Lower leg skin (tissue), 4 donors: ENCODE measurements around the gene VTI1A. TPM values are rescaled to one million over a fixed set of nuclear protein-coding genes. Genes with fewer than 3 reads are reported as not detected.
"Not testable (repeated sequence)": the region's sequence is repeated elsewhere in the genome, so short reads cannot be mapped to it uniquely, and the experiment has no call there.

ENCODE experiments used
- DNase-seq, 2 donors: peaks; one replicate each; pipeline ENCODE4 v3.0.0-alpha.2; 2019; ENCODE audit warnings: low spot score in 2 of 2
- H3K4me3 ChIP-seq: fragments of 200-600 bp; sonication (generic); 2 replicates; pipeline ENCODE4 v1.5.1; 2017; ENCODE audit warnings: mild to moderate bottlenecking, low read depth; ENCODE audit not compliant: poor library complexity, severe bottlenecking
- CTCF ChIP-seq, 3 donors: fragments of 450-650 bp; IDR thresholded peaks; one replicate each; pipeline ENCODE4 v1.5.1; 2016; ENCODE audit warnings: antibody characterized with exemption in 3 of 3, mild to moderate bottlenecking in 3 of 3, moderate library complexity in 2 of 3
- POLR2A ChIP-seq, 2 donors: fragments of 450-650 bp; IDR thresholded peaks; one replicate each; pipeline ENCODE4 v1.6.1; 2016 to 2017; ENCODE audit warnings: antibody characterized with exemption in 2 of 2, mild to moderate bottlenecking in 1 of 2, moderate library complexity in 1 of 2
- WGBS, 2 donors: methylation state at CpG; one replicate each; pipeline ENCODE4 v1.1.5; 2018; 5-methylcytosine and 5-hydroxymethylcytosine counted together
- intact Hi-C: fragments of 100-400 bp; cut with DNase I; formaldehyde crosslinking; loops from one replicate; pipeline ENCODE4 v1.15.0; 2023; ENCODE audit warnings: low total_unique reads
- total RNA-seq, 4 donors: library from RNA; depleted of rRNA; stranded (reverse); fragments of >200 nt; gene quantifications; one replicate each; pipeline ENCODE4 v1.1.0, GENCODE V29; 2016

Gene VTI1A
- total RNA-seq, 4 donors from 2014 or later, result 30.8 to 85.7 (median 35.6) TPM

DNA sequence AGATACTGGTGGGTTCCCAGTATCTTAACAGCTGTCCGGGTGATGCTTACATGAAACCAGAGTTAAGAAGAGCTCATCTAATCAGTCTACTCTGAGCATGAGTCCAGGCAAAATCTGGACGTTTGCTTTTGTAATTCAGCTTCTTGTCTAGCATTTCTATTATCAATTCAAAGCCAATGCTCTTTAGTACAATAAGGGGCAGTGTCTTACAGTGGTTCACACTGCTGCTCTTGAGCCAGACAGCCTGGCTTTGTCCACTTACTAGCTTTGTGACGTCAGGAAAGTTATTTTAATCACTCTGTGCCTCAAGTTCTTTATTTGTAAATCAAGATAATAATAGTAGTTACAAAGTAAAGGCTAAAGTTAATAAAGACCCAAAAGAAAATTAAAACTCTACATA lies 275.7 kb downstream of the VTI1A start:
- TF ChIP-seq CTCF (IDR thresholded peaks at IDR 0.05), result no peak
- TF ChIP-seq POLR2A (IDR thresholded peaks at IDR 0.05), result no peak
- no peak for DNase-seq
- no peak overlapping the region for H3K4me3 ChIP-seq
- intact Hi-C loops, result no loop called here
- 79 to 86% methylated on average over 3 of the region's 3 CpGs for WGBS, 2 donors

DNA sequence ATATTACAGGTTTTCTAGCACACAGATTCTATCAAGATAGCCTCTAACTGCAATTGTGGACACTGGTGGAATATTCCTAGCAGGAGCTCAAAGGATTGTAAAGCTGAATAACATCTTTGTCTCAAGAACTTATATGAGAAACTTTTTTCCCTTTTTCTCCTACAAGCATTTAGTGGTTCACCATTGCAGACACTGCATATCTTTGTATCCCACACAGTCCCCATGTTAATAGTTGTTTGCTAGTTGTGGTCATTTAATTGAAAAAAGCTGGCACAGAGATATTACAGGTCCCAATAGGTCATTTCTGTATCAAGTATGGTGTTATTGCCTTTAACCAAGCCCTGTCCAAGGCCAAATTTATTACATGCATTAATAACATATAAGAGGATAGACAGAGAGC lies 276.9 kb downstream of the VTI1A start:
- H3K4me3 ChIP-seq, result no peak overlapping the region
- TF ChIP-seq CTCF (IDR thresholded peaks at IDR 0.05) (no peak), POLR2A (IDR thresholded peaks at IDR 0.05) (no peak)
- intact Hi-C loops, result no loop called here
- no peak for DNase-seq

DNA sequence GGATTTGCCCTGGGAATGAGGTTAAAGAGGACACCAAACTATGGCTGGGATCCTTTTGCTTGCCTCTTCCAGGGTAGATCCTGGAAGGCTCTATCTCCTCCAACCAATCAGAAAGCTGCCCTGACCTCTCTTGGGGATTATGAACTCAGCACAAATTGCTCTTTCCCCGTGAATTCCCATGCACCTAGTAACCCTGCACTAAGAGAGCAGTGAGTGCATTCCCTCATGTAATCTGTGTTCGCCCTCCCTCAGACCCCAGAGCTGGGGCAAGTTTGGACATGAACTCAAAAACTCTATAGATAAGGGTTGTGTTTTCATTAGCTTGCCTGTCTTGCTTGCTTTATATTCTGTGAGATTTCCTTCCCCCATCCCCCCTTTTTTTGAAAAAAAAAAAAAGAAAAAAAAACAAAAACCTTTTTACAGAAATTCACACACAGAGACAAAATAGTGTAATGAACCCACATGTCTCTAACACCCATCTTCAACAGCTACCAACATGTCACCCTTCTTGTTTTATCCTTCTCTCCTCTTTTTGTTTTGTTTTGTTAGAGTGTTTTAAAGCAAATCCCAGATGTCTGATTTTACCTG lies 277.5 kb downstream of the VTI1A start:
- intact Hi-C loops, result no loop called here
- 75 to 76% methylated on average over 2 of the region's 2 CpGs for WGBS, 2 donors
- TF ChIP-seq CTCF (IDR thresholded peaks at IDR 0.05) (no peak), POLR2A (IDR thresholded peaks at IDR 0.05) (no peak)
- no peak for DNase-seq
- no peak overlapping the region for H3K4me3 ChIP-seq

- 93 to 96% methylated on average over 3 of the region's 3 CpGs for WGBS, 2 donors
- TF ChIP-seq CTCF (IDR thresholded peaks at IDR 0.05) (no peak), POLR2A (IDR thresholded peaks at IDR 0.05) (no peak)
- intact Hi-C loops, result no loop called here
These were observed 281.3 kb downstream of the VTI1A start for GRCh38 chr10:112728118-112728883.

GRCh38 chr10:112728997-112729396 lies 282.0 kb downstream of the VTI1A start:
- intact Hi-C loops, result no loop called here
- no peak for DNase-seq
- TF ChIP-seq CTCF (IDR thresholded peaks at IDR 0.05), result no peak
- no peak for TF ChIP-seq POLR2A (IDR thresholded peaks at IDR 0.05)
- H3K4me3 ChIP-seq, result no peak overlapping the region

More at GRCh38 chr10:112728118-112728883, 281.3 kb downstream of the VTI1A start:
- H3K4me3 ChIP-seq, result no peak overlapping the region
- no peak for DNase-seq

GRCh38 chr10:112731450-112731849 lies 284.4 kb downstream of the VTI1A start:
- intact Hi-C loops, H3K4me3 ChIP-seq, DNase-seq: not testable (repeated sequence)
- 95 to 99% methylated on average over 3 of the region's 3 CpGs for WGBS, 2 donors
